ENCODE results near the gene GSDMA.

GSDMA gene

GRCh38 chr17:39919087-39919683, 43.6 kb upstream of the GSDMA start:
- Histone ChIP-seq H3K79me2 (no peaks in the 10 kb centered on the region), H3K36me3 (ENCODE audit: control insufficient read depth, insufficient read depth, low read length) (no peaks in the 10 kb centered on the region), H2AFZ (no peak overlapping the region), H3K4me2 (ENCODE audit: low read length) (no peak overlapping the region), H3K4me3 (ENCODE audit: low read depth, low read length) (no peak overlapping the region), H3K4me1 (no peaks in the 10 kb centered on the region), H3K9me3 (ENCODE audit: control insufficient read depth, low read length) (no peaks in the 10 kb centered on the region), H3K27ac (no peak overlapping the region), H3K27me3 (ENCODE audit: control insufficient read depth, insufficient read depth, low read length) (no peaks in the 10 kb centered on the region), H3K9ac (no peak overlapping the region)
- TF ChIP-seq CTCF (IDR thresholded peaks at IDR 0.05), result no peak

GRCh38 chr17:39920218-39921210, 42.3 kb upstream of the GSDMA start:
- Histone ChIP-seq H3K79me2 (peaks cover 1% of the 10 kb centered on the region), H3K4me2 (ENCODE audit: low read length) (no peak overlapping the region), H3K27me3 (ENCODE audit: control insufficient read depth, insufficient read depth, low read length) (no peaks in the 10 kb centered on the region), H3K27ac (no peak overlapping the region), H3K4me1 (peaks cover under 1% of the 10 kb centered on the region), H3K36me3 (ENCODE audit: control insufficient read depth, insufficient read depth, low read length) (no peaks in the 10 kb centered on the region), H3K4me3 (ENCODE audit: low read depth, low read length) (no peak overlapping the region), H3K9ac (no peak overlapping the region), H3K9me3 (ENCODE audit: control insufficient read depth, low read length) (no peaks in the 10 kb centered on the region), H2AFZ (no peak overlapping the region)
- no peak for TF ChIP-seq CTCF (IDR thresholded peaks at IDR 0.05)

- no peaks in the 10 kb centered on the region for H3K27me3 ChIP-seq (ENCODE audit: control insufficient read depth, insufficient read depth, low read length)
- H3K27ac ChIP-seq, result no peak overlapping the region
- no peak overlapping the region for H3K4me2 ChIP-seq (ENCODE audit: low read length)
- H2AFZ ChIP-seq, result no peak overlapping the region
- no peak overlapping the region for H3K9ac ChIP-seq
- TF ChIP-seq CTCF (IDR thresholded peaks at IDR 0.05), result no peak
- H3K4me1 ChIP-seq, result peaks cover 7% of the 10 kb centered on the region
- H3K4me3 ChIP-seq (ENCODE audit: low read depth, low read length), result no peak overlapping the region
- no peaks in the 10 kb centered on the region for H3K36me3 ChIP-seq (ENCODE audit: control insufficient read depth, insufficient read depth, low read length)
- peaks cover 9% of the 10 kb centered on the region for H3K79me2 ChIP-seq
- no peaks in the 10 kb centered on the region for H3K9me3 ChIP-seq (ENCODE audit: control insufficient read depth, low read length)
Measured at GRCh38 chr17:39921323-39921722, 41.5 kb upstream of the GSDMA start.

GRCh38 chr17:39922006-39922405, 40.8 kb upstream of the GSDMA start:
- Histone ChIP-seq H3K4me3 (ENCODE audit: low read depth, low read length) (no peak overlapping the region), H3K36me3 (ENCODE audit: control insufficient read depth, insufficient read depth, low read length) (no peaks in the 10 kb centered on the region), H3K27me3 (ENCODE audit: control insufficient read depth, insufficient read depth, low read length) (no peaks in the 10 kb centered on the region), H3K4me2 (ENCODE audit: low read length) (no peak overlapping the region), H3K9me3 (ENCODE audit: control insufficient read depth, low read length) (no peaks in the 10 kb centered on the region), H3K4me1 (peaks cover 7% of the 10 kb centered on the region), H3K27ac (no peak overlapping the region), H3K9ac (no peak overlapping the region), H3K79me2 (peaks cover 12% of the 10 kb centered on the region), H2AFZ (no peak overlapping the region)
- TF ChIP-seq CTCF (IDR thresholded peaks at IDR 0.05), result no peak

All from parathyroid adenoma (tissue), 2 donors.